Measurements from ENCODE around the gene DEPP1.

Gene DEPP1

DNA sequence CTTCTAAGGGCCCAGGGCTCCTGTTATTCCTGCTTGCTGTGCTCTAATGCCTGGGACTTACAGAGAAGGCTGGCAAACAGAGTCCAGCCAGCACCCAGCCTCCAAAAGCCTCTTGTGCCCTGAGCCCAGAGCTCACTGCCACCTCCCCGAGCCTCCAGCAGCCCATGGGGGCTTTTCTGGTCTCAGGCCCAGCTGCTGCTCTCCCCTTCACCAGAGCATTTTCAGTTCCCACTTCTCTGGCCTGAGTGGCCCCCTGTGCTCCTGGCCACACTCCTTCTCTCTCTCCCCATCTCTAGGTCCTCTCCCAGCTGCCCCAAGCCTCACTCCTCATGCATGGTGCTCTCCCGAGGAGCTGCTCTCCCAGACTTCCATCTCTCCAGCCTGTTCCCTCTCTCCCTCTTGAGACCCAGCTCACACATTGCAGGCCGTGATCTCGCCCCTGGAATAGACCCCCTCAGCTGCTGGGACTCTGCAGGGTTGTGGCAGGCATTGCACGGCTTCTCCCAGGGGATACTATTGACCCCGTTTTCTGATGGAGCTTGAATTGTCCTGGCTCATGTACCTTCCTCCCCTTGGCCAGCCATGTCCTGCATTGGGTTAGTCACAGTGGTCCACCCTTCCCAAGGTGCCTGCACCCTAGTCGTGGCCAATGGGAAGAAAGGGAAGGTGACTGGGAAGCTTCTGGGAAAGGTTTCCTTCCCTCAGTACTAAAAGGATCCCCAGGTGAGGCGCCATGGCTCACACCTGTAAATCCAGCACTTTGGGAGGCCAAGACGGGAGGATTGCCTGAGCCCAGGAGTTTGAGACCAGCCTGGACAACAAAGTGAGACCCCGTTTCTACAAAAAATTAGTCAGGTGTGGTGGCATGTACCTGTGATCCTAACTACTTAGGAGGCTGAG, 28.0 kb downstream of the DEPP1 start:
- DNase-seq, result no peak

DNA sequence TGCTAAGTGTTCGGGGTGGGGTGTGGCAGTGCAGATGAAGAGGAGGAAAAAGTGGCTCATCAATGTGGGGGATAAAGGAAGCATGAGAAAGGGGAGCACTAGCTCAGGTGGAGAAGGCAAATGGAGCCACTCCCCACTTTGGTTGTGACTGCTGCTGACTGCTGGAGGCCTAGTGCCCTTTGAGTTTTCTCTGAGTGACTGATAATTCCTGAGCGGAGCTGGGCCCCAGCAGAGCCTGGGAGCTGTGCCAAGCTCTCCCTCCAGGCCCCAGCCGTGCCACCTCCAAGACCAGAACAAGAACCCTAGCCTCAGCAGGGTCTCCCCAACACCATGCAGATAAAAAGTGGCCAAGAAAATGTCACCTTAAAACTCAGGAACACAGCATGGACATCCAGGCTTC, 28.7 kb downstream of the DEPP1 start:
- no peak for DNase-seq

DNA sequence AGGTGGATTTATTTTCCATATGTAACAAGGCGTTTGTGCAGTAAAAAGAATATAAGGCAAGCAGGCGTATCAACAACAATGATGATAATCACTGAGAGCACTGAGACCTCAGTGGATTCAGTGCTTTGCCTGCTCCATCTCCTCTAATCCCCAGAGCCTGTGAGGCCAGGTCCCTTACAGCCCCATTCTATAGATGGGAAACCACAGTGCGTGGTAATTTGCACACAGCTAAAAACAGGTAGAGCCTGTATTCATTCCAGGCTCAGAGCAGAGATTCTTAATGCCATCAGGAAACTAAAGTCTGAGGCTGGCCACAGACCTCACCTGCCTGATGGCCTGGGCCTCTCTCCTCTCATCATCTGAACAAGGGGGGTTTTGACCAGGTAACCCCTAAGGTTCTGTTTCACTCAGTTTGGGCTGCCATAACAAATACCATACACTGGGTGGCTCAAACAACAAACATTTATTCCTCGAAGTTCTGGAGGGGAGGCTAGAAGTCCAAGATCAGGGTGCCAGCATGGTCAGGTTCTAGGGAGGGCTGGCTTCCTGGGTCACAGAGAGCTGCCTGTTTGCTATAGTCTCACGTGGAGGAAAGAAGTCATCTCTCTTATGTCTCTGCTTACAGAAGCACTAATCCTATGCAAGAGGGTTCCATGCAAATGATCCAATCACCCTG, 29.3 kb downstream of the DEPP1 start:
- DNase-seq, result no peak

DNA sequence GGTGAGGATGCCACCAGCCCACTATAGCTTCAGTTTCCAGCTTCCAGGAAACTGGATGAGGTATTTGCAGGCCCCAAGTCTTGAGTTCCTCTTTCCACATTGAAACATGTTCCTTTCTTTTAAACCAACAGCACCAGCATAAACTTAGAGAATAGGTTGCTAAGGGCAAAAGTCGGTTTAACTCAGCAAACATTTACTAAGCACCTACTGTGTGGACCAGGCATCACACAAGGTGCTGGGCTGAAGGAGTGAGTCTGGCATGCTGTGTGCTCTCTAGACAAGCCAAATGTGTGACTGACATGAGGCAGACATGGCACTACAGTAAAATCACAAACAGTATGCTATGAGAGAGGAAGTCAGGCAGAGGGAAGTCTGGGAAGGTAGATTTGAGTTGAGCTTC, 30.0 kb downstream of the DEPP1 start:
- no peak for DNase-seq

- no peak for DNase-seq
Measured at GRCh38 chr10:44947371-44948152, 31.0 kb downstream of the DEPP1 start.

DNA sequence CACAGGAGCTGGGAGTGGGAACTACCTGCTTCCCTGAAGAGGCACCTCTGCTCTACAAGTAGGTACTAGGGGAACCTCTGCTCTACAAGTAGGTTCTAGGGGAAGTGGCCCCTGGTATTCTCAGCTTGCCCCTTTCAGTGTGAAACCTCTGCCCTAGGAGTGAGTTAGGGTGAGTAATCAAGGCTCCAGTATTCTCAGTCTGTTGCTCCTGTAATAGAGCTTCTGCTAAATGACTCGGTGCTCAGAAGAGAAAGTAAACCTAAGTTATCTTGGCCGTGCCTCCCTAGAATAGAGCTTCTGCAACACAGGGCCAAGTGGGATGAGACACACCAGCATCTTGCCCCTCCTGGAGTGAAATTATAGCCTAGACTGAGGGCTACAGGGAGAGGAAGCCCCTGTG, 32.4 kb downstream of the DEPP1 start:
- no peak for DNase-seq

DNA sequence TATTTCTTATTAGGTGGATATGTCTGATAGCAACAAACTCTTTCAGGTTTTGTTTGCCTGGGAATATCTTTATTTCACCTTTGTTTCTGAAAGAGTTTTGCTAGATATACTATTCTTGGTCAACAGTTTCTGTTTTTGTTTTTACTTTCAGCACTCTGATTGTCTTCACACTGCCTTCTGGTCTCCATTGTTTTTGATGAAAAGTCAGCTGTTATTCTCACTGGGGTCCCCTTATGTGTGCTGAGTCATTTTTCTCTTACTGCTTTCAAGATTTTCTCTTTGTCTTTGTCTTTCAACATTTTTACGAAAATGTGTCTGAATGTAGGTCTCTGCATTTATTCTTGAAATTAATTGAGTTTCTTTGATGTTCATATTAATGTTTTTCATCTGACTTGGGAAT, 34.3 kb downstream of the DEPP1 start:
- no peak for DNase-seq

DNA sequence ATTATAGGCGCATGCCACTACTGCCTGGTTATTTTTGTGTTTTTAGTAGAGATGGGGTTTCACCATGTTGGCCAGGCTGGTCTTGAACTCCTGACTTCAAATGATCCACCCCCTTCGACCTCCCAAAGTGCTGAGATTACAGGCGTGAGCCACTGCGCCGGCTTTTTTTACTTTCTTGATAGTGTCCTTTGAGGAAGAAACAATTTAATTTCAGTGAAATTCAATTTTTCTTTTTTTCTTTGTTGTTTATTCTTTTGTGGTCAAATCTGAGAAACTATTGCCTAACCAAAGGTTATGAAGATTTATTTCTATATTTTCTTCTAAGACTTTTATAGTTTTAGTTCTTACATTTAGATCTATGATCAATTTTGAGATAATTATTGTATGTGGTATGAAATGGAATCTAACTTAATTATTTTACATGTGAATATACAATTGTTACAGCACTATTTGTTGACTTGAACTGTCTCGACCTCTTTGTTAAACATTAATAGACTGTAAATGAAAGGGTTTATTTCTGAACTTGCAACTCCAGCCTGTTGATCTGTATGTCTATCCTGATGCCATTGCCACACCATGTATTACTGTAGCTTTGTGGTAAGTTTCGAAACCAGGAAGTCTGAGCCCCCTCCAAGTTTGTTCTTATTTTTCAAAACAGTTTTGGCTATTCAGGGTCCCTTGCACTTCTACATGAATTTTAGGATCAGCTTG, 38.8 kb downstream of the DEPP1 start:
- DNase-seq, result no peak

DNA sequence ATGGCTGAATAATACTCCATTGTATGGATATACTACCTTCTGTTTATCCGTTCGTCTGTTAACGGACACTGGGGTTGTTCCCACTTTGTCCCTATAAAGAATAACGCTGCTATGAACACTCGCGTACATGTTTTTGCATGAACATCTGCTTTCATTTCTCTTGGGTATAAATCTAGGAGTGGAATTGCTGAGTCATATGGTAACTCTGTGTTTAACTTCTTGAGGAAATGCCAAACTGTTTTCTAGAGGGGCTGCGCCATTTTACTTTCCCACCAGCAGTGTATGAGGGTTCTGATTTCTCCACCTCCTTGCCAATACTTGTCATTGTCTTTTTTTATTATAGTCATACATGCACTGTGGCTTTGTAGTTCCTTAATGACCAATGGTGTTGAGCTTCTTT, 39.7 kb downstream of the DEPP1 start:
- no peak for DNase-seq

- no peak for DNase-seq
Measured at GRCh38 chr10:44937196-44938005, 41.2 kb downstream of the DEPP1 start.

GRCh38 chr10:44936314-44936975, 42.2 kb downstream of the DEPP1 start:
- no peak for DNase-seq

GRCh38 chr10:44935966-44936295, 42.7 kb downstream of the DEPP1 start:
- no peak for DNase-seq

DNA sequence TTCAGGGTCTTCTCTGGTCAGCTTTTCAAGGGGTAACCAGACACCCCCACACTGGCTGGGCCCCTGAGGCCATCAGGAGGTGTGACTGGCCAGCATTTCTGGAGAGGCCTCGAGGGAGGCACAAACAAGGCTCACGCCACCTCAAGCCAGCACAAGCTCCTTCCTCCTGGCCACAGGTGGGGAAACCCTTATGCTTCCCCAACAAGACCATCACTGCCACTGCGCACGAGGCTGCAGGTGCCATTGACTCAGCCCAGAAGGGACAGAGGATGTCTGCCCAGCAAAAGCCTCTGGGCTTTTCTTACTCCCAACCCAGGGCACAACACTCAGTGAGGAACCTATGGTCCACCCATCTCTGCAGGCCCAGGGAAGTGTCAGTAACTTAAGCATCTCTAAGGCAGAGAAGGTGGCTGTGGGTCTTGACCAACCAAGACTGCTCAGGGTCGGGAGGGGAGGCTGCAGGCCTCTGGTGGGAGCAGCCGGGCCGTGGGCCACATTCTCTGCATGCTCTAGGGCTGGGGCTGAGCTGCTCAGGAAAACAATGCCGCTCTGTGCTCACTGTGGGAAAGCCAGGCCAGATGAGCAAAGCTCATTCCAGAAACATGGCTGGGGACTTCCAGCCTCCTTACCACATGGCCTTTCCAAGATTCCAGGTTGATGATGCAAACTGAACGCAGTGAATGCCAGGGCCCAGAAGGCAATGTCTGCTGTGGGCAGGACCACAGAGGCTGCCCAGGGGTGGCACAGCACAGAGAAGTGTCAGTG, 43.2 kb downstream of the DEPP1 start:
- no peak for DNase-seq

GRCh38 chr10:44934416-44935200, 44.0 kb downstream of the DEPP1 start:
- DNase-seq, result no peak

DNA sequence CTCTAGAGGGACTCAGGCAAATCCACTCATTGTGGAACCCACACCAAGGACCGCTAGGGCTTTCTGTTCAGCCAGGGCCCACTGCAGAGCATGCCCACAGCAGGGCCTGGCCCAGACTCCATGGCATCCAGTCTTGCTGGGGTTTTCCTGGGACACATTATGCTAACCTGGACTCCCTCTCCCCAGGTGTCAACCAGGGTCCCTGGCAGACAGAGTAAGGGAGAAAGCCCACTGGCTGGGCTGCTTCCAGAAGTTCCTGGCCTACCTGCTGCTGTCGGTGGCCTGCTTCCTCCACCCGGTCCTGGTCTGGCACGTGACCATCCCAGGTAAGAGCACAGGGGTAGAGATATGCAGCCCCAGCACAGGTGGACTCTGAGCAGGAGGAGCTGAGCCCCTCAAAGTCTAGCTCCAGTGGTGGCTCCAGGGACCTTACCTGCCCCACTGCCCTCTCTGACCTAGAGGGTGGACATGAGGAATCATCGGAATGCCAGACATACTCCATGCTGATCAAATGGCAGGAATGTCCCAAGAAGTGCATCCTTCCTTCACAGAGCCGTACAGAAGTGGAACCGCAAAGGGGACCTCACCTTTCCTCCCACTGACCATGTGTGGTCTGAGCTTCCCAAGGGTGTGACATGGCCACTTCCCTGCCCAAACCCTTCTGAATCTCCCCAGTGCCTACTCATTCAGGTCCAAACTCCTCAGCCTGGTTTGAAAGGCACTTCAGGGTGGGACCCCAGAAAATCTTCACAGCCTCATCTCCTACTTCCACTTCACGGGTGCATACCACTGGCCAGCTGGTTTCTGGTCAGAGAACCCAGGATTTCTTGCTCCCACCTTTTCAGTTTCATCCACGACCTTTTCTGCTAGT, 44.9 kb downstream of the DEPP1 start:
- no peak for DNase-seq

DNA sequence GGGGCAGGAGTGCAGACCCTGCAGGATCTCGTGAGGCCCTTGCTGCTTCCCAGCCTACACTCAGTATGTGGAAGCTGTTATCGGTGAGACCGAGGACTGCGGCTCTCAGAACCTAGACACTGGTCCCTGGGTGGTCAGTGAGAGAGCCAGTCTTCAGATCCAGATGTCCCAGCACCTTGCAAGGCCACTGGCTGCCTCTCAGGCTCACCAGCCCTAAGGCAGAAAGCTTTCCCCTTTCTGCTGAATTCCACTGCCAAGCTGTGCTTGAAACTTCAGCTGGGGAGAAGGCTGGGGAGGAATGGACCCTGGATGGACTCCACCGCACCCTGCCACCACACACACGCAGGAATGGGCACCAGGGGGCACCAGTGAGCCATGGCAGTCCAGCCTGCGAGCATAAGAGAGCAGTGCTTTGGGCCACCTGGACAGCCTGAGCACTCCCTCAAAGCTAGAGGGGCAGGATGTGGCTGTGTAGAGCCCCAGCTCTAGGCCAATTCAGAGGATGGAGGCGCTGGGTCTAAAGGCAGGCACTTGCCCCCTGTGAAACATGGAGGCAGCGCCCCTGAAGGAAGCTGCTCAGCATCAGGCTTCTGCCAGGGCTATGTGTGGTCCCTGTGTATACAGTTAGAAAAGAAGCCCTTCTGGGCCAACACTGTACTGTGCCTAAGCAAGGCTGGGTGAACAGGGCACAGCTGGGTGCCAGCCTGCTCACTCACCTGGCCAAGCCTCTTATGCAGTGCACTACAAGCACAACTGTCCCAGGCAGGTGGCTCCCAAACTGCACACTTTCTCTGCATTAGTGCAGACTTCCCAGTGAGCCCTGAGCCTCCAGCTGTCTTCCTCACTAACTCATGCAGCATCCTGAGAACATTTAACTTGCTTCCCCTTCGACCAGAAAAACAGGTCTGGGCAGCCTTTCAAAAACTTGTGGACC, 45.8 kb downstream of the DEPP1 start:
- DNase-seq, result peak; percentile 81

GRCh38 chr10:44931621-44932516, 46.7 kb downstream of the DEPP1 start:
- DNase-seq, result no peak

Measured in activated naive CD4-positive, alpha-beta T cell treated with anti-CD3 and anti-CD28 coated beads, Interleukin-2, amount 50 U/mL, for 16 hours (primary cell).